Activated T-helper 1 cell treated with anti-CD3 and anti-CD28 coated beads, Interleukin-2, amount 50 U/mL, for 16 hours (primary cell): Measurements from ENCODE around the gene SPPL2B.

Experiments
- DNase-seq, 2 donors: peaks; one replicate each; pipeline ENCODE4 v3.0.0-alpha.2; 2020; ENCODE audit warnings: low read depth in 1 of 2, low spot score in 1 of 2

SPPL2B gene

GRCh38 chr19:2353887-2354592 is 25.6 kb downstream of the SPPL2B start:
- no peak for DNase-seq

GRCh38 chr19:2354670-2355069 is 26.2 kb downstream of the SPPL2B start:
- DNase-seq, result no peak

GRCh38 chr19:2355168-2356035 is 26.9 kb downstream of the SPPL2B start:
- no peak for DNase-seq

- no peak for DNase-seq
These were observed 27.7 kb downstream of the SPPL2B start for GRCh38 chr19:2356036-2356646.

- no peak for DNase-seq
These were observed 29.1 kb downstream of the SPPL2B start for GRCh38 chr19:2357279-2358206.

GRCh38 chr19:2358548-2359173 is 30.2 kb downstream of the SPPL2B start:
- DNase-seq, result no peak

- DNase-seq, result no peak
These were observed 31.7 kb downstream of the SPPL2B start, which contains the start of gene TMPRSS9 for GRCh38 chr19:2359992-2360685. TMPRSS9 (plus strand) TSS chr19:2360265; CDS start chr19:2389786, 29,521 bp downstream.

GRCh38 chr19:2360833-2361232 is 32.3 kb downstream of the SPPL2B start:
- DNase-seq, result no peak

- no peak for DNase-seq
These were observed 33.0 kb downstream of the SPPL2B start for GRCh38 chr19:2361246-2362045.

- no peak for DNase-seq
These were observed 33.8 kb downstream of the SPPL2B start for GRCh38 chr19:2362046-2362969.

GRCh38 chr19:2362970-2363300 is 34.5 kb downstream of the SPPL2B start:
- DNase-seq, result no peak

- DNase-seq, result no peak
These were observed 34.9 kb downstream of the SPPL2B start for GRCh38 chr19:2363419-2363818.

GRCh38 chr19:2365201-2365970 is 36.9 kb downstream of the SPPL2B start:
- no peak for DNase-seq

GRCh38 chr19:2371656-2372055 is 43.2 kb downstream of the SPPL2B start:
- no peak for DNase-seq

- no peak for DNase-seq
These were observed 43.7 kb downstream of the SPPL2B start for GRCh38 chr19:2372076-2372612.

GRCh38 chr19:2374808-2375207 is 46.3 kb downstream of the SPPL2B start:
- no peak for DNase-seq
